Vagina (tissue), 2 donors: Measurements from ENCODE around the gene PIEZO1.

Experiments used
- CTCF ChIP-seq, 3 experiments: fragments of 450-650 bp in 2 of 3; fragments of 200-600 bp in 1 of 3; sonication (generic) in 1 of 3; IDR thresholded peaks; one replicate each; pipeline ENCODE4 v1.5.1; 2017 to 2019; ENCODE audit warnings: antibody characterized with exemption in 3 of 3, mild to moderate bottlenecking in 2 of 3, moderate library complexity in 2 of 3
- POLR2A ChIP-seq, 2 donors: fragments of 450-650 bp; IDR thresholded peaks; one replicate each; pipeline ENCODE4 v1.6.1; 2017; ENCODE audit warnings: antibody characterized with exemption in 2 of 2, mild to moderate bottlenecking in 2 of 2, moderate library complexity in 2 of 2

GRCh38 chr16:88721815-88722755, 62.9 kb downstream of the PIEZO1 start:
- no peak for TF ChIP-seq CTCF (IDR thresholded peaks at IDR 0.05)
- TF ChIP-seq POLR2A (IDR thresholded peaks at IDR 0.05), result no peak
